ENCODE results near the gene ADAMTS5.

The ADAMTS5 gene

DNA sequence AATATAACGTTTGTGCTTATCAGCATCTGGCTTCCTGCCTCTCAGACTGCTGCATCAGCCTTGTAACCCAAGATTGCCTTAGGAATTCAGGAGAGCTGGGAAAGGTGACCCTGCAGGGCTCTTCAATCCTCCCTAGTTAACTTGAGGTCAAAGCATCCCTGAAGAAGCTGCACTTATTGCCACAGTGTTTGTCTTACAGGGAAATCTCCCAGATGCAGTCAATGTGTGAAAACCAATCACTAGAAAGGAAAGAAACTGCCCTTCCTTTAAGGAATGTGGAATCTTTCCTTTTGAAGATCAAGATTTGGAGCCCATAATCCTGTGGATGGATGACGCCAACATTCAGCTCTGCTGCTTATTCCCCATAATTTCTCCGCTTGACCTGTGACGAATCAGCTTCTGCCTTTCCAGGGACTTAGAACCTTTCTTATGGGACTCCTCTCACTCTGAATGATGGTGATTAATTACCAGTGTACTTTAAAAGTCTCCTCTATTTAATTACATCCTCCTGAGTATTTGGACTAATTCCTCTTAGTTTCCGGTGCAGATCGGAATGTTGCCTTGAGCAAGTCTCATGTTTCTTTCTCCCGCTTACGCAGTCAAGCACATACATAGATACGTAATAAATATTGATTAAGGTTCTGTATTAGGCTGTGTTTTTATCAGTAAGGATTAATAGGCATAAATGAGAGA lies 14.4 kb downstream of the ADAMTS5 start:
- H3K9me2 ChIP-seq (replicated peaks; ENCODE audit: insufficient read depth, low read length) = no peaks in the 10 kb centered on the region
- no peaks in the 10 kb centered on the region for H3F3A ChIP-seq (ENCODE audit: insufficient read depth)
- H3K79me2 ChIP-seq (ENCODE audit: insufficient read depth, low read length) = no peaks in the 10 kb centered on the region
- H3K4me3 ChIP-seq (ENCODE audit: insufficient read depth, low read length, poor library complexity, severe bottlenecking) = no peak overlapping the region
- TF ChIP-seq, protein P1, sequence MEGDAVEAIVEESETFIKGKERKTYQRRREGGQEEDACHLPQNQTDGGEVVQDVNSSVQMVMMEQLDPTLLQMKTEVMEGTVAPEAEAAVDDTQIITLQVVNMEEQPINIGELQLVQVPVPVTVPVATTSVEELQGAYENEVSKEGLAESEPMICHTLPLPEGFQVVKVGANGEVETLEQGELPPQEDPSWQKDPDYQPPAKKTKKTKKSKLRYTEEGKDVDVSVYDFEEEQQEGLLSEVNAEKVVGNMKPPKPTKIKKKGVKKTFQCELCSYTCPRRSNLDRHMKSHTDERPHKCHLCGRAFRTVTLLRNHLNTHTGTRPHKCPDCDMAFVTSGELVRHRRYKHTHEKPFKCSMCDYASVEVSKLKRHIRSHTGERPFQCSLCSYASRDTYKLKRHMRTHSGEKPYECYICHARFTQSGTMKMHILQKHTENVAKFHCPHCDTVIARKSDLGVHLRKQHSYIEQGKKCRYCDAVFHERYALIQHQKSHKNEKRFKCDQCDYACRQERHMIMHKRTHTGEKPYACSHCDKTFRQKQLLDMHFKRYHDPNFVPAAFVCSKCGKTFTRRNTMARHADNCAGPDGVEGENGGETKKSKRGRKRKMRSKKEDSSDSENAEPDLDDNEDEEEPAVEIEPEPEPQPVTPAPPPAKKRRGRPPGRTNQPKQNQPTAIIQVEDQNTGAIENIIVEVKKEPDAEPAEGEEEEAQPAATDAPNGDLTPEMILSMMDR (IDR thresholded peaks at IDR 0.05; ENCODE audit: insufficient read depth, low read length, poor library complexity, severe bottlenecking) = no peak
- TF ChIP-seq EZH2phosphoT487 (conservative IDR thresholded peaks at IDR 0.05; ENCODE audit: low read length) = no peak
- H3K27me3 ChIP-seq (ENCODE audit: low read length) = no peaks in the 10 kb centered on the region
- no peak overlapping the region for H3K27ac ChIP-seq (ENCODE audit: low read depth, low read length)
- H3K36me3 ChIP-seq (ENCODE audit: low read length) = no peaks in the 10 kb centered on the region
- H3K9ac ChIP-seq (ENCODE audit: low read length) = no peak overlapping the region
- H2AFZ ChIP-seq (ENCODE audit: low read depth, low read length, severe bottlenecking) = no peak overlapping the region
- no peaks in the 10 kb centered on the region for H4K20me1 ChIP-seq (ENCODE audit: low read depth, low read length)
- no peaks in the 10 kb centered on the region for H3K9me3 ChIP-seq (ENCODE audit: insufficient read depth, low read length)
- no peak overlapping the region for H3K4me2 ChIP-seq (ENCODE audit: low read depth, low read length, poor library complexity, severe bottlenecking)

DNA sequence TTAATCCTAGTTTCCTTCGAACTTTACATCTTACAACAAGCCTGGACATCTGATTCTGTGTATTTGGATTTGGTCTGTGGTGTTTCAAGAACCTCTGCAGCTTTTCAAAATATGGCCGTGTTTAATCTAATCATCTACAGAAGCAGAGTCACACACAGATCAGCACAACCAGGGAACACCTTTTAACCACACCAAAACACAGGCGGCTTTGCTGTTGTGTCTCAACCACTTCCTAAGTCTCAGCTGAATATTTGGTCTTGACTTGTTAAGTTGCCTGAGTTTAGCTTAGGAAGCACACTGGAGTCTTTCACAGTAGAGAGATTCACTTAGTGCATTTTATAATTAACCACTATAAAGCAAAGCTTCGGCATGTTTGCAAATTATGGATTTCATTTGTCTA lies 17.1 kb downstream of the ADAMTS5 start:
- Histone ChIP-seq H2AFZ (ENCODE audit: low read depth, low read length, severe bottlenecking) (no peak overlapping the region), H3K27ac (ENCODE audit: low read depth, low read length) (no peak overlapping the region), H3K4me3 (ENCODE audit: insufficient read depth, low read length, poor library complexity, severe bottlenecking) (no peak overlapping the region), H3K4me2 (ENCODE audit: low read depth, low read length, poor library complexity, severe bottlenecking) (no peak overlapping the region), H4K20me1 (ENCODE audit: low read depth, low read length) (no peaks in the 10 kb centered on the region), H3K27me3 (ENCODE audit: low read length) (no peaks in the 10 kb centered on the region), H3K9me2 (replicated peaks; ENCODE audit: insufficient read depth, low read length) (no peaks in the 10 kb centered on the region), H3K79me2 (ENCODE audit: insufficient read depth, low read length) (no peaks in the 10 kb centered on the region), H3K9ac (ENCODE audit: low read length) (no peak overlapping the region), H3K36me3 (ENCODE audit: low read length) (no peaks in the 10 kb centered on the region), H3F3A (ENCODE audit: insufficient read depth) (no peaks in the 10 kb centered on the region), H3K9me3 (ENCODE audit: insufficient read depth, low read length) (no peaks in the 10 kb centered on the region)
- no peak for TF ChIP-seq EZH2phosphoT487 (conservative IDR thresholded peaks at IDR 0.05; ENCODE audit: low read length)
- TF ChIP-seq, protein P1 (IDR thresholded peaks at IDR 0.05; ENCODE audit: insufficient read depth, low read length, poor library complexity, severe bottlenecking) = no peak

DNA sequence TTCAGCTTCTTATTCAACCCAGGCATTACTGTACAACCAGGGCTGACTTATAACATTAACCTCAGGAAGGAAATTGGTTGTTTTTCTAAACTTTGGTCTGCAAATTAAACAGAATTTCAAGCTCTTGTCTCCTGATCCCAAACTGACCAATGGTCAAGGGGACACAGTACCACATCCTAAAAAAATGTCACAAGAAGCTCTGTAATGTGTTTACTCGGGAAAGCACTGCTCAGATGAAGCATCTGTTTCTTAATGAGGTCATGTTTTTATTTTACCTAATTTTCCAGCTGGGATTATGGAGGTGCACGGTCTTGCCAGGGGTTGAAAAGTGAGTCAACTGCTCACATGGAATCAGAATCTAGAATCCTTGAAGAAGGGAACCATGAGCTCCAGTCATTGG lies 18.7 kb downstream of the ADAMTS5 start:
- no peaks in the 10 kb centered on the region for H4K20me1 ChIP-seq (ENCODE audit: low read depth, low read length)
- H3K27ac ChIP-seq (ENCODE audit: low read depth, low read length) = no peak overlapping the region
- no peaks in the 10 kb centered on the region for H3K9me2 ChIP-seq (replicated peaks; ENCODE audit: insufficient read depth, low read length)
- TF ChIP-seq, protein P1 (IDR thresholded peaks at IDR 0.05; ENCODE audit: insufficient read depth, low read length, poor library complexity, severe bottlenecking) = no peak
- TF ChIP-seq EZH2phosphoT487 (conservative IDR thresholded peaks at IDR 0.05; ENCODE audit: low read length) = no peak
- H3F3A ChIP-seq (ENCODE audit: insufficient read depth) = no peaks in the 10 kb centered on the region
- H3K4me3 ChIP-seq (ENCODE audit: insufficient read depth, low read length, poor library complexity, severe bottlenecking) = no peak overlapping the region
- no peaks in the 10 kb centered on the region for H3K36me3 ChIP-seq (ENCODE audit: low read length)
- no peaks in the 10 kb centered on the region for H3K27me3 ChIP-seq (ENCODE audit: low read length)
- no peak overlapping the region for H3K4me2 ChIP-seq (ENCODE audit: low read depth, low read length, poor library complexity, severe bottlenecking)
- H3K79me2 ChIP-seq (ENCODE audit: insufficient read depth, low read length) = no peaks in the 10 kb centered on the region
- H3K9ac ChIP-seq (ENCODE audit: low read length) = no peak overlapping the region
- no peaks in the 10 kb centered on the region for H3K9me3 ChIP-seq (ENCODE audit: insufficient read depth, low read length)
- no peak overlapping the region for H2AFZ ChIP-seq (ENCODE audit: low read depth, low read length, severe bottlenecking)
